ENCODE results near the gene MCTP1.

The MCTP1 gene

DNA sequence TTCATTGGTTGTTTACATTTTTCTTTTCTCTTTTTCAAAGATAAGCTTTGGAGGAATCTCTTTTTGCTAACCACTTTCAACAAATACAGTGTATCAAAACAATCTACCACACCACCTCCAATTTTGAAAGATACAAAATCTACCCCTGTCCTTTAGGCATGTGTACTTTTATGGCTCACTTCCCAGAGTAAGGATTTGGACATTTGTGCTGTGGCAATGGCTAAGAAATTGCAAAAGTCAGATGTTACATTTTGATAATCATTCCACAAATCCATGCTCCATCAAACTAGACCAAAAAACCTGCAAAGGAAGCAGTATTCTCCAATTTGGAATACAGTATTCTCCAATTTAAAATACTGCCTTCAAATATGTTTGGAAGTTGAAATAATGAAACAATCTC is 204.9 kb downstream of the MCTP1 start:
- no peak overlapping the region for H3K4me3 ChIP-seq (ENCODE audit: low read length)
- no peaks in the 10 kb centered on the region for H3K79me2 ChIP-seq (ENCODE audit: control insufficient read depth, low read length)
- H3F3A ChIP-seq (ENCODE audit: control insufficient read depth, insufficient read depth): no peaks in the 10 kb centered on the region
- H4K20me1 ChIP-seq (ENCODE audit: control insufficient read depth, insufficient read depth, low read depth, low read length): no peaks in the 10 kb centered on the region
- no peaks in the 10 kb centered on the region for H3K9me3 ChIP-seq (ENCODE audit: control insufficient read depth, insufficient read depth, low read length)
- no peak overlapping the region for H3K4me2 ChIP-seq (ENCODE audit: low read length)
- no peaks in the 10 kb centered on the region for H3K36me3 ChIP-seq (ENCODE audit: control insufficient read depth, low read length)
- H3K27ac ChIP-seq (ENCODE audit: low read depth, low read length): no peak overlapping the region
- H3K4me1 ChIP-seq (ENCODE audit: control insufficient read depth, low read length): no peaks in the 10 kb centered on the region
- peaks cover 16% of the 10 kb centered on the region for H3K27me3 ChIP-seq (ENCODE audit: control insufficient read depth, low read length)
- no peaks in the 10 kb centered on the region for H3K9me2 ChIP-seq (replicated peaks; ENCODE audit: control insufficient read depth, low read length)
- TF ChIP-seq, protein P1, sequence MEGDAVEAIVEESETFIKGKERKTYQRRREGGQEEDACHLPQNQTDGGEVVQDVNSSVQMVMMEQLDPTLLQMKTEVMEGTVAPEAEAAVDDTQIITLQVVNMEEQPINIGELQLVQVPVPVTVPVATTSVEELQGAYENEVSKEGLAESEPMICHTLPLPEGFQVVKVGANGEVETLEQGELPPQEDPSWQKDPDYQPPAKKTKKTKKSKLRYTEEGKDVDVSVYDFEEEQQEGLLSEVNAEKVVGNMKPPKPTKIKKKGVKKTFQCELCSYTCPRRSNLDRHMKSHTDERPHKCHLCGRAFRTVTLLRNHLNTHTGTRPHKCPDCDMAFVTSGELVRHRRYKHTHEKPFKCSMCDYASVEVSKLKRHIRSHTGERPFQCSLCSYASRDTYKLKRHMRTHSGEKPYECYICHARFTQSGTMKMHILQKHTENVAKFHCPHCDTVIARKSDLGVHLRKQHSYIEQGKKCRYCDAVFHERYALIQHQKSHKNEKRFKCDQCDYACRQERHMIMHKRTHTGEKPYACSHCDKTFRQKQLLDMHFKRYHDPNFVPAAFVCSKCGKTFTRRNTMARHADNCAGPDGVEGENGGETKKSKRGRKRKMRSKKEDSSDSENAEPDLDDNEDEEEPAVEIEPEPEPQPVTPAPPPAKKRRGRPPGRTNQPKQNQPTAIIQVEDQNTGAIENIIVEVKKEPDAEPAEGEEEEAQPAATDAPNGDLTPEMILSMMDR (IDR thresholded peaks at IDR 0.05; ENCODE audit: low read depth, low read length, poor library complexity, severe bottlenecking): no peak
- TF ChIP-seq EZH2phosphoT487 (IDR thresholded peaks at IDR 0.05; ENCODE audit: borderline replicate concordance, low read length): no peak

DNA sequence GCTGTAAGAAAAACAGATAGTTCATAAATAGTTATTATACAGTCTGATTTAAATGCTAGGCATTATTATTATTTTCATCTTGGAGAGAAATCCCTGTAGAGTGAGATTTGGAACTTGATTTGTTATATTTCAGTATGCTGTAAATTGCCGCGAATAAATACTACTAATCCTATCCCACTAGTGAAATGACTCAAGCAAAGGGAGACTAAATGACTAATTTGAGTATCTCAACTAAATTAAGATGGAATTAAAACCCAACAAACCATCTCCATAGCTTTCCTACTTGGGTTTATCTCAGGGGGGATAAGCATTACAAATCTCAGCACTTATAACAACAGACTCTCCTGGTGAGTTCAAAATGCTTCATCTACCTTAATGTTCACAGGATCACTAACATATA is 206.0 kb downstream of the MCTP1 start:
- Histone ChIP-seq H3K79me2 (ENCODE audit: control insufficient read depth, low read length) (no peaks in the 10 kb centered on the region), H3K9me3 (ENCODE audit: control insufficient read depth, insufficient read depth, low read length) (no peaks in the 10 kb centered on the region), H3F3A (ENCODE audit: control insufficient read depth, insufficient read depth) (no peaks in the 10 kb centered on the region), H3K4me2 (ENCODE audit: low read length) (no peak overlapping the region), H4K20me1 (ENCODE audit: control insufficient read depth, insufficient read depth, low read depth, low read length) (no peaks in the 10 kb centered on the region), H3K4me3 (ENCODE audit: low read length) (no peak overlapping the region), H3K27me3 (ENCODE audit: control insufficient read depth, low read length) (peaks cover 16% of the 10 kb centered on the region), H3K4me1 (ENCODE audit: control insufficient read depth, low read length) (no peaks in the 10 kb centered on the region), H3K36me3 (ENCODE audit: control insufficient read depth, low read length) (no peaks in the 10 kb centered on the region), H3K9me2 (replicated peaks; ENCODE audit: control insufficient read depth, low read length) (no peaks in the 10 kb centered on the region), H3K27ac (ENCODE audit: low read depth, low read length) (no peak overlapping the region)
- TF ChIP-seq EZH2phosphoT487 (IDR thresholded peaks at IDR 0.05; ENCODE audit: borderline replicate concordance, low read length): no peak
- TF ChIP-seq, protein P1 (IDR thresholded peaks at IDR 0.05; ENCODE audit: low read depth, low read length, poor library complexity, severe bottlenecking): no peak

DNA sequence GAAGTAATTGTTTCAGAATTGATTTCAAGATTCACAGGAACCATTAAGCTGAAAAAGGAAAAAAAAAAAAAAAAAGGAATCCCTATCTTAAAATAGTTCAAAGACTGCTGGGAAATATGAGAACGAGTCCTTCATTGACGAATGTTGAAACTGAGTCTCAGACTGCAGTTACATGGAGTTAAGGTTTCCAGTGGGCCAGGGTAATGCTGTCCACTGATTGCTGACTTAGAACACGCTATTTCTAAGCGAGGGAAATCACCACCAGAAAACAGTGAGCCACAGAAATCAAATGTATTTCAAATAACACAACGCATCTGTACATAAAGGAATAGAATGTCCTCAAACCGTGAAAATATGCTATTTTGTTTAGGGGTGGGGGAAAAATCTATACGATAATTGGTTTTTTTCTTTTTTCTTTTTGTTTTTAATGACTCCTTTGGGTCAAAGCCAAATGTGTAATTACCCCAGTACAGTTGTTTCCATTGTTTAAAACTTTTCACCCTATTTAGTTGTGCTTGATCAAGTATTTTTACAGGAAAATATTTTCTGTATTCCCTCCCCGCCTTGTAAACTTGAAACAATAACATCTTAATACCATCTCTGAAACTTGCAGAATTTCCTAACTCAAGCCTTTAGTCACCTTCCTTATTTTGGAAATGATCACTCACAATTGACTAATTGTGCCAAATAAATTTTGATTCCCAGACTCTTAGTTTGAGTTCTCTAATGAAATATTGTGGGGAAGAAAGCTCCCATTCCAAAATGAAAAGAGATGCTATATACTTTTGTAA is 208.3 kb downstream of the MCTP1 start:
- H3K4me1 ChIP-seq (ENCODE audit: control insufficient read depth, low read length): no peaks in the 10 kb centered on the region
- no peaks in the 10 kb centered on the region for H3K36me3 ChIP-seq (ENCODE audit: control insufficient read depth, low read length)
- H4K20me1 ChIP-seq (ENCODE audit: control insufficient read depth, insufficient read depth, low read depth, low read length): no peaks in the 10 kb centered on the region
- peaks cover 12% of the 10 kb centered on the region for H3K27me3 ChIP-seq (ENCODE audit: control insufficient read depth, low read length)
- H3F3A ChIP-seq (ENCODE audit: control insufficient read depth, insufficient read depth): no peaks in the 10 kb centered on the region
- H3K79me2 ChIP-seq (ENCODE audit: control insufficient read depth, low read length): no peaks in the 10 kb centered on the region
- no peaks in the 10 kb centered on the region for H3K9me2 ChIP-seq (replicated peaks; ENCODE audit: control insufficient read depth, low read length)
- H3K27ac ChIP-seq (ENCODE audit: low read depth, low read length): no peak overlapping the region
- H3K4me3 ChIP-seq (ENCODE audit: low read length): no peak overlapping the region
- TF ChIP-seq, protein P1 (IDR thresholded peaks at IDR 0.05; ENCODE audit: low read depth, low read length, poor library complexity, severe bottlenecking): no peak
- no peak for TF ChIP-seq EZH2phosphoT487 (IDR thresholded peaks at IDR 0.05; ENCODE audit: borderline replicate concordance, low read length)
- no peaks in the 10 kb centered on the region for H3K9me3 ChIP-seq (ENCODE audit: control insufficient read depth, insufficient read depth, low read length)
- no peak overlapping the region for H3K4me2 ChIP-seq (ENCODE audit: low read length)
